Measurements from ENCODE around the gene SLC13A2. TPM values are rescaled to one million over a fixed set of nuclear protein-coding genes. Genes with fewer than 3 reads are reported as not detected.

Gene SLC13A2
- total RNA-seq, 1 donor from 2014 or later = not detected

GRCh38 chr17:28494445-28495188 is 21.2 kb downstream of the SLC13A2 start:
- DNase-seq = peak; percentile 27

DNA sequence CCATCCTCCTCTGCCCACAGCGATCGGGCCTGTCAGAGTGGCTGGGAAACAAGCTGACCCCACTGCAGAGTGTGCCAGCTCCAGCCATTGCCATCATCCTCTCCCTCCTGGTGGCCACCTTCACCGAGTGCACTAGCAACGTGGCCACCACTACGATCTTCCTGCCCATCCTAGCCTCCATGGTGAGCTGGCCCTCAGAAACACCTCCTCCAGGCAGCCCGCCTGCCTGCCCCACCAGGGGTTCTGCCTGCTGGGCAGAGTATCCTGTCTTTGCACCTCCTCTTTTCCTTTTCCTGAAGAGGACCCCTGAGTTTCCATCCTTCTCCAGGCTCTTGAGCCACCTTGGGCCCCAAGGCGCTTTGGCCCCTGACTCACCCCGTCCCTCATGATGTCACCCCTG is 22.2 kb downstream of the SLC13A2 start:
- no peak for DNase-seq

DNA sequence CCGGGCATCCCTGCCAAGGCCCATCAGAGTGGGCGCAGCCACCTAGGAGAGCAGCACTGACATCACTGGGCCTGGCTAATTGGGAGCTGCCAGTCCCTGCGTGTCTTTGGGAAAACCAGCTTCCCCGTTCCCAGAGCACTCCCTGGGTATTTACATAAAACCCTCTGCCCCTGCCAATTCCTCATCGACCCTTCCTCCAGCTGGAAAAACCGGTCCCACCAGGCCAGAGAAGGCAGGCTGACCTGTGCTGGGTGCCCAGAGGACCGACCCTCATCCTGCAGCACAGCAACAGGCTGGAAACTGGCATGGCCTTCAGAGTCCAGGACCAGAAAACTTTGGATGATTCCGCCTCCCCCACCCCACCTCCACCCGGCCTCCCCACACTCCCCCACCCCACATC is 24.5 kb downstream of the SLC13A2 start:
- DNase-seq = no peak

- no peak for DNase-seq
Measured at GRCh38 chr17:28498652-28499363, 25.4 kb downstream of the SLC13A2 start.

DNA sequence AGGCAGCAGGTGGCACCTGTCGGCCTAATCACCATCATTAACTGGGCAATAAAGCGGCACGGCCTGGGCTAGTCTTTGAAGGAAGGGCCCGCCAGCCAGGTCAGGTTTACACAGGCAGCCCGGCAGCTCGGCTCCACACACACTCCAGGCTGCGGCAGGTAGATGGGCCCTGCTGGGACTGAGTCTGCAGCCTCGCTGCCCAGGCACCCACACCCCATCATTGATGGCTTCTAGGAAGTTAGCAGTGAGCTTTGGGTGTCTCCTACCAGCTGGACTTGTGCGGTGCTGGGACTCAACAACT is 25.9 kb downstream of the SLC13A2 start:
- DNase-seq = no peak

- no peak for DNase-seq
Measured at GRCh38 chr17:28499684-28500357, 26.4 kb downstream of the SLC13A2 start.

GRCh38 chr17:28500712-28501379 is 27.4 kb downstream of the SLC13A2 start:
- no peak for DNase-seq

DNA sequence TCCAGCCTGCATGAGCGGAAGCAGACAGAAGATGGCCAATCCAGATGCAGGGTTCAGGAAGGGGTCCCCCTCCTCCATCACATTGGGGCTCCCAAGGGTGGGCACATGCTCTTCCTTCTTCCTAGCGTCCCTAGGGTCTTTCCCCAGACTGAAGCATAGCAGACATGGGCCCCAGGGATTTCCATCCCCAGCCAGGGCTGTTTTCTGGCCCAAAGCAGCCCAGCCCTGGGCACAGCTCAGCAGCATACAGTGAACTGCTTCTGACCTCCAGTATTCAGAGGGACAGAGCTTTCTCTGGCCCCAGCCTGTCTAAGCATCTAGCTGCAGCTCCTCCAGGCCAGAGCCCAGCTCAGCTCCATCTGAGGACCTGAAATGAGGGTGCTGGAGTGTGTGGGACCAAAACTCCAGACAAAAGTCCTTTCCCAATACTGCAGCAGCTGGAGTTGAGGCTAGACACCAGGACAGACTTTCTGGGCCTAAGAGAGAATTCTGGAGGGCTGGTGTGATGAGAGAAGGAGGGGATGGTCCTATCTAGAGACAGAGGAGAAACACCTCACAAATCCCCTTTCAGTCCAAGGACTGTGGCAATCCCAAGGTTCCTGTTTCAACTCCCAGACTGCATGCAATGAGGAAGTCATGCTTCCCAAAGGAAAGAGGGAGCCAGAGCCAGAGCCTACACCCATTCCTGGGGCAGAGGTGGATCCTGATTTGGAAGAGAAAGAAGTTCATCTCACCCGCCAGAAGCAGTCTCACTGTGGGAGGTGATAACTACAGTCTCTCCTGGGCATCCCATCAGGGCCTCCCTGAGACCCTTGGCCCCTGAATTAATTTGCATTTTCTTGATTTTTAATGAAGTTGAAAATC is 28.2 kb downstream of the SLC13A2 start:
- DNase-seq = no peak

DNA sequence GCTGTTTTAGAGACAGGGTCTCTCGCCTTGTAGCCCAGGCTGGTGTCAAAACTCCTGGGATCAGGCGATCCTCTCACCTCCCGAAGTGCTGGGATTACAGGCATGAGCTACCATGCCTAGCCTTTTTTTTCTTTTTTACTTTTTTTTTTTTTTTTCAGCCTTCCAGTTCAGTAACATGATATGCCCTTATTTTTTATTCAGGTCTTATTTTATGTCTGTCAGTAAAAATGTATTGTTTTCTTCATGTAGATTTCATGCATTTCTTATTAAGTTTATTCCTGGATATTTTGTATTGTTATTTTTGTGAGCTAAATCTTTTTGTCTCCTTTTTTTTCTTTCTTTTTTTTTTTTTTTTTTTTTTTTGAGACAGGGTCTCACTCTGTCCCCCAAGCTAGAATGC is 30.0 kb downstream of the SLC13A2 start:
- DNase-seq = no peak

- no peak for DNase-seq
Measured at GRCh38 chr17:28505986-28506665, 32.7 kb downstream of the SLC13A2 start, which contains the start of gene FOXN1. FOXN1 (plus strand) TSS chr17:28506348; CDS start chr17:28523970, 17,622 bp downstream.

DNA sequence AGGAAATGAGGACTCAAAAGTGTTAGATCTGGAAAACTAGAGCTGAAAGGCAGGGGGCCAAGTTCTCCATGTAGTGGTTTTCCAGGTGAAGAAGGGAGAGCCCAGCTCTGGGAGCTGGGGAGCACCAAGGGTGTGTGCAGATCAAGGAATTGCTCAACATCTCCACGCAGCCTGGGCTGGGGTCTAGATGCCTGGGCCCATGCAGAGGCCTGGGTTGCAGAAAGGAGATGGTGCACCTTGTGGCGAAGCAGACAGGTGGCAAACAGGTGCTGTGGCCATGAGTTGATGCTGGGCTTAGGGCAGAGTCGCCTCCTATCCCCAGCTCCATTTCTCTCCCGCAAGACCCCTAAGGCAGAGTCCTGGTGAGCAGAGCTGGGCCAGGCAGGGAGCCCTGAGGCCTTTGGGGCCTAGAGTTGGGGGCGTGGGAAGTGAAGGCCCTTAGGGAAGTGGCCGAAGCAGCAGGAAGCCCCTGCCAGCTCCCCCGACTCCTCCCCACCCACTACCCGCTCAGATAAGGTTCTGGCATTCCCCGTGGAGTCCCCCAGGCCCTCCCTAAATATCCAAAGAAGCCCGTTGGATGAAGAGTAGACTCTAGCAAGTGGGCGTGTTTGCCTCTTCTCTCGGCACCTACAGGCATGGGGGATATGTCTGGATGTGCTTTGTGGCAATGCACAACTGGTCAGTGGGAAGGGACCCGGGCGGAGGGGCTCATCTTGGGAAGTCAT is 33.5 kb downstream of the SLC13A2 start:
- DNase-seq = no peak

- DNase-seq = no peak
Measured at GRCh38 chr17:28507567-28508203, 34.2 kb downstream of the SLC13A2 start.

DNA sequence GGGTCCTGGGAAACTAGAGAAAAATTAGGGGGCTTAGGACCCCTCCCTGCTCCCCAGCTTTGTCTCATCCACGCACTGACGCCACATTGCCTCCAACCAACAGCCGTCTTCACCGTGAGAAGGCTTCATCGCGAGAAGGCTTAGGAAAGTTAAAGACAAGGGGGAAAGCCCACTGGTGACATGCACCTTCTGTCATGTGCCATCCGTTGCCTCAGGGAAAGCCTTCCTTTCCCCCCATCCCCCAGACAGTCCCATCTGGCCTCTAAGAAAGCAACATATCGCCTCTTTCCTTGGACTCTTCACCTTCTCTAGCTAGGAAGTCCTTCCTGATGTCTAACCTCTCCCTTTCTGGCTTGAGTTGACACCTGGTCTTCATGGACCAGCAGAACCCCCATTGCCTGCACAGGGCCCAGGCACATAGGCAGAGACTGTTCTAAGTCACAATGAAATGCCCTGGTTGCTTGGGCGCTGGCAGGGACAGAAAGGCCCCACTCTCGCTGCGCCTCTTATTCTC is 34.8 kb downstream of the SLC13A2 start:
- DNase-seq = no peak

DNA sequence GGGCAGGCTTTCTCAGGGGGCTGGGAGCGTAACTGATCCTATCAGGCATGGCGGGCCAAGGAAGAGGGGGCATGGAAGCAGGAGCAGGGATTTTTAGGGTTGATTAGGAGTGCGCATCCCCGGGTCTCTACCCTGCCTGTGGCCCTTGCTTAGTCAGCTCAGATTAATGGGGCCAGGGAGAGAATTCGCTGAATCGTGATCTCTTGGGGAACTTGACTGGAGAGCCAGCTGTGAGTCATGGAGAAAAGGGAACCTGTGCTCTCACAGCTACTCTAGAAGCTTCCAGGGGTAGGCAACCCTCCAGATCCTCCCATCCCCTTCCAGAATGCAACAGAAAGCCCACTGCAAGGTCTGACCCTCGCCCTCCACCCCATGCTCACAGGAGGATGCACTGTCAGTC is 36.3 kb downstream of the SLC13A2 start:
- DNase-seq = no peak

DNA sequence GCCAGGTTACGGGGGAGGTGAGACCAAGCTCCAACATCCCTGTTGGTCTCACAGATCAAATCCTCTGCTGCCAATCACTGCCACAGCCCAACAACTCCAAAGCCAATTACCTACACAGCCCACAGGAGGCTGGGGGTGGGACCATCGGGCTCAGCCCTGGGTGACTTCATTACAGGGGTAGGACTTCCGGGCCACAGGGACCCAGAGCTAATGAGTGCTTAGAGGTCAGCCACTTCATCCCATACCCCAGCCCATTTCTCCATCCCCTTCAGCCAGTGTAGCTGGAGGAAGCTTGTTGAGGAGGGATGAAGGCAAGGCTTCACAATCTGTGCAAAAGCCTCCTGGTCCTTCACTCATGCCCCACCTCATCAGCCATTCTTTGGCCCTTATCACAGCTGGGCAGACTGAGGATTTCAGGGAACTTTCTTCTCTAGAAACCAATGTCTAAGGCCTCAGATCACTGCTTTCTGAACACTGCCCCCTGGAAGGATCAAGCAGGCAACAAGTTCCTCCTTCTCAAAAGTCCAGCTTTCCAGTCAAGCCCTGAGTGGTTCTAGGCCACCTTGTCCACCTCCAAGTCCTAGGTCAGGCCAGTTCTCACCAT is 38.5 kb downstream of the SLC13A2 start:
- no peak for DNase-seq

DNA sequence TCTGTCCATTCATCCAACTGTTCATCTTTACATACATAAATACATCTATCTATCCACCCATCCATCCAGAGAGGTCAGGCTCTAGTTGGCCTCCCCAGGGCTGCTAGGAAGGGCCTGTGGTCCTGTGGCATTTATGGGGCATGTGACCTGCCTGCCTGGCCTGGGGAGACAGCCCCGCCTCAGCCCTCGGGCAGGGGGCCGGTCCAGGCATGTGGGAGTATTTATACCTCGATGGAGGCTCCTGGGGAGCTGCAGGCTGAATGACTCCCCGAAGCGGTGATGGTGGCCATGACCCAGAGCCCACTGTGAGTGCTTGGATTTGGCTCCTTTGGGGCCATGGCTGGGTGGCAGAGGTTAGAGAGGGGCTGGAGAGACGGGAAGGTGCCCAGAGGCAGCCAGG is 40.0 kb downstream of the SLC13A2 start:
- no peak for DNase-seq

- DNase-seq = no peak
Measured at GRCh38 chr17:28514561-28515002, 41.1 kb downstream of the SLC13A2 start.

- DNase-seq = no peak
Measured at GRCh38 chr17:28515518-28515917, 42.1 kb downstream of the SLC13A2 start.

DNA sequence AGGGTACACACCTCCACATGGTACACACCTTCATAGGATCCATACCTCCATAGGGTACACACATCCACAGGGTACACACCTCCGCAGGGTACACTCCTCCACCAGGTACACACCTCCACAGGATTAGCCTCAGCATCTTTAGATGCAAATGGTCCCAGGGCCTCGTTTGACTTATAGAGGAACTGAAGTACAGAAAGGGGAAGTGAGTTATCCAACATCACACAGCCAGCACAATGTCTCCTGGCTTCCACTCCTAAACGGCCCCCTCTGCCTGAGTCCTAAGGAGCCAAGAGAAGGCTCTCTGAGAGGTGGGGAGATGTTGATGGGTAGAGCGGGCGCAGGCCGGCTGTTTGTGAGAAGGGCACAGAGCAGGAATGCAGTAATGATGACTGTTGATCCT is 44.7 kb downstream of the SLC13A2 start:
- no peak for DNase-seq
